Neural cell (in vitro differentiated cells): Measurements from ENCODE around the gene MDM2.

ENCODE experiments used
- CTCF ChIP-seq: fragments of 450-650 bp; IDR thresholded peaks from 2 replicates; pipeline ENCODE4 v1.5.1; 2014; ENCODE audit warnings: antibody characterized with exemption, mild to moderate bottlenecking, moderate library complexity; ENCODE audit not compliant: poor library complexity, severe bottlenecking
- EP300 ChIP-seq: fragments of 450-650 bp; conservative IDR thresholded peaks from 2 replicates; pipeline ENCODE4 v1.6.1; 2014; ENCODE audit warnings: antibody characterized with exemption, mild to moderate bottlenecking, moderate library complexity; ENCODE audit not compliant: poor library complexity, severe bottlenecking
- EZH2 ChIP-seq: fragments of 200-600, 300-800 bp; shearing (Covaris generic), sonication (generic); IDR thresholded peaks from 2 replicates; pipeline ENCODE4 v1.6.1; 2014; ENCODE audit warnings: antibody characterized with exemption, low read length, borderline replicate concordance, mild to moderate bottlenecking; ENCODE audit not compliant: insufficient read depth, poor library complexity, severe bottlenecking
- POLR2AphosphoS5 ChIP-seq: IDR thresholded peaks from 2 replicates; pipeline ENCODE4 v1.6.1; 2012
- RAD21 ChIP-seq: fragments of 450-650 bp; conservative IDR thresholded peaks from 2 replicates; pipeline ENCODE4 v1.6.1; 2014; ENCODE audit warnings: antibody characterized with exemption, mild to moderate bottlenecking, moderate library complexity
- REST ChIP-seq: IDR thresholded peaks from 2 replicates; pipeline ENCODE4 v1.6.1; 2012; ENCODE audit warnings: borderline replicate concordance
- TAF1 ChIP-seq: IDR thresholded peaks from 2 replicates; pipeline ENCODE4 v1.6.1; 2012; ENCODE audit warnings: low read depth

GRCh38 chr12:68870011-68870410 lies 62.0 kb downstream of the MDM2 start:
- TF ChIP-seq EZH2 = no peak
- TF ChIP-seq CTCF = no peak
- TF ChIP-seq TAF1 = no peak
- no peak for TF ChIP-seq RAD21
- no peak for TF ChIP-seq REST
- TF ChIP-seq POLR2AphosphoS5 = no peak
- no peak for TF ChIP-seq EP300
